Activated CD4-positive, alpha-beta memory T cell treated with anti-CD3 and anti-CD28 coated beads for 36 hours (primary cell): ENCODE data around the gene HOXA5. TPM values are rescaled to one million over a fixed set of nuclear protein-coding genes. Genes with fewer than 3 reads are reported as not detected.

Experiments used
- CTCF ChIA-PET: fragments of 350-600 bp; sonication (Branson Sonifier 250); formaldehyde crosslinking; loops from one replicate; lab custom pipeline; 2021; ENCODE audit warnings: antibody characterized with exemption, inconsistent platforms; lab: Charles Lee
- POLR2A ChIA-PET: fragments of 350-600 bp; sonication (Branson Sonifier 250); formaldehyde crosslinking; loops from one replicate; lab custom pipeline; 2021; ENCODE audit warnings: antibody characterized with exemption; lab: Charles Lee
- DNase-seq: peaks from one replicate; pipeline ENCODE4 v3.0.0-alpha.2; 2020
- H3K27ac Mint-ChIP-seq: one replicate; pipeline ENCODE4 v1.8.0; 2021; ENCODE audit warnings: mixed read lengths
- H3K27me3 Mint-ChIP-seq: one replicate; pipeline ENCODE4 v1.8.0; 2021; ENCODE audit warnings: mixed read lengths
- H3K36me3 Mint-ChIP-seq: one replicate; pipeline ENCODE4 v1.8.0; 2021; ENCODE audit warnings: mixed read lengths
- H3K4me1 Mint-ChIP-seq: one replicate; pipeline ENCODE4 v1.8.0; 2021; ENCODE audit warnings: low read depth, mixed read lengths
- H3K4me3 Mint-ChIP-seq: one replicate; pipeline ENCODE4 v1.8.0; 2021; ENCODE audit warnings: mild to moderate bottlenecking, mixed read lengths
- H3K9me3 Mint-ChIP-seq: one replicate; pipeline ENCODE4 v1.8.0; 2021; ENCODE audit warnings: mixed read lengths
- intact Hi-C: fragments of 100-400 bp; cut with micrococcal nuclease; formaldehyde crosslinking; loops from one replicate; pipeline ENCODE4 v1.15.1; 2023
- total RNA-seq, 2 experiments: library from RNA; stranded (reverse); gene quantifications; one replicate each; pipeline ENCODE4 v1.2.3, GENCODE V29; 2021

HOXA5 gene
- total RNA-seq, 2 experiments from 2014 or later = not detected

GRCh38 chr7:27148756-27149641 is 5.5 kb upstream of the HOXA5 start:
- Mint-ChIP-seq H3K27me3 (peaks cover 77% of the 10 kb centered on the region), H3K27ac (no peak overlapping the region), H3K36me3 (no peaks in the 10 kb centered on the region), H3K9me3 (no peaks in the 10 kb centered on the region), H3K4me1 (peaks cover 24% of the 10 kb centered on the region), H3K4me3 (no peak overlapping the region)
- intact Hi-C loops = no loop called here
- DNase-seq = no peak
- ChIA-PET CTCF (interaction anchor here (0.8 to 5.2 kb wide), 9 partner anchors 15 to 772 kb away, joined by 3 to 72 read pairs (median 7); partner anchors contain the start of genes EVX1 and HOXA9), POLR2A (interaction anchor here (0.5 to 2.2 kb wide), 2 partner anchors 51 to 52 kb away, joined by 4 read pairs; no protein-coding TSS in a partner anchor)

GRCh38 chr7:27148031-27148755 is 4.7 kb upstream of the HOXA5 start:
- no peaks in the 10 kb centered on the region for H3K36me3 Mint-ChIP-seq
- H3K27me3 Mint-ChIP-seq = peaks cover 69% of the 10 kb centered on the region
- intact Hi-C loops = no loop called here
- no peak overlapping the region for H3K4me3 Mint-ChIP-seq
- CTCF ChIA-PET = interaction anchor here (1.0 to 5.2 kb wide), 3 partner anchors 15 to 771 kb away, joined by 3 to 72 read pairs (median 6); partner anchors contain the start of gene HOXA9
- H3K27ac Mint-ChIP-seq = no peak overlapping the region
- POLR2A ChIA-PET = interaction anchor here (0.5 to 2.2 kb wide), 2 partner anchors 50 to 51 kb away, joined by 4 read pairs; no protein-coding TSS in a partner anchor
- H3K4me1 Mint-ChIP-seq = peaks cover 24% of the 10 kb centered on the region
- no peaks in the 10 kb centered on the region for H3K9me3 Mint-ChIP-seq
- no peak for DNase-seq

- peaks cover 68% of the 10 kb centered on the region for H3K27me3 Mint-ChIP-seq
- H3K9me3 Mint-ChIP-seq = no peaks in the 10 kb centered on the region
- H3K4me1 Mint-ChIP-seq = peaks cover 24% of the 10 kb centered on the region
- H3K36me3 Mint-ChIP-seq = no peaks in the 10 kb centered on the region
- H3K27ac Mint-ChIP-seq = no peak within 1 kb of the TSS
- H3K4me3 Mint-ChIP-seq = no peak within 1 kb of the TSS
- intact Hi-C loops = no loop called here
- no peak for DNase-seq
- CTCF ChIA-PET = interaction anchor here (5.2 kb wide), 1 partner anchor 16 kb away, joined by 72 read pairs; the partner anchor contains the start of gene HOXA9
- POLR2A ChIA-PET = no interaction called here
Measured at GRCh38 chr7:27147199-27148030, 3.9 kb upstream of the HOXA5 start, which contains the start of gene HOXA6. Gene HOXA6, minus strand, starts transcription at chr7:27147774. Its CDS starts 25 bp downstream, at chr7:27147749.

GRCh38 chr7:27146491-27147198 is 3.2 kb upstream of the HOXA5 start:
- no peaks in the 10 kb centered on the region for H3K9me3 Mint-ChIP-seq
- CTCF ChIA-PET = no interaction called here
- intact Hi-C loops = no loop called here
- H3K36me3 Mint-ChIP-seq = no peaks in the 10 kb centered on the region
- DNase-seq = no peak
- peaks cover 19% of the 10 kb centered on the region for H3K4me1 Mint-ChIP-seq
- no peak overlapping the region for H3K27ac Mint-ChIP-seq
- POLR2A ChIA-PET = no interaction called here
- H3K27me3 Mint-ChIP-seq = peaks cover 61% of the 10 kb centered on the region
- H3K4me3 Mint-ChIP-seq = no peak overlapping the region

- ChIA-PET CTCF (no interaction called here), POLR2A (no interaction called here)
- intact Hi-C loops = no loop called here
- Mint-ChIP-seq H3K4me3 (no peak overlapping the region), H3K36me3 (no peaks in the 10 kb centered on the region), H3K9me3 (no peaks in the 10 kb centered on the region), H3K27me3 (peaks cover 56% of the 10 kb centered on the region), H3K4me1 (peaks cover 12% of the 10 kb centered on the region), H3K27ac (no peak overlapping the region)
- no peak for DNase-seq
Measured at GRCh38 chr7:27145914-27146412, 2.5 kb upstream of the HOXA5 start.

- intact Hi-C loops = no loop called here
- H3K27ac Mint-ChIP-seq = no peak overlapping the region
- H3K4me3 Mint-ChIP-seq = no peak overlapping the region
- no peaks in the 10 kb centered on the region for H3K36me3 Mint-ChIP-seq
- DNase-seq = no peak
- H3K27me3 Mint-ChIP-seq = peaks cover 51% of the 10 kb centered on the region
- CTCF ChIA-PET = interaction anchor here (1.0 kb wide), 1 partner anchor 11 kb away, joined by 3 read pairs; no protein-coding TSS in a partner anchor
- POLR2A ChIA-PET = no interaction called here
- no peaks in the 10 kb centered on the region for H3K9me3 Mint-ChIP-seq
- peaks cover 7% of the 10 kb centered on the region for H3K4me1 Mint-ChIP-seq
Measured at GRCh38 chr7:27145165-27145913, 1.9 kb upstream of the HOXA5 start.

- CTCF ChIA-PET = interaction anchor here (1.0 kb wide), 1 partner anchor 11 kb away, joined by 3 read pairs; no protein-coding TSS in a partner anchor
- H3K27ac Mint-ChIP-seq = no peak overlapping the region
- intact Hi-C loops = no loop called here
- H3K36me3 Mint-ChIP-seq = no peaks in the 10 kb centered on the region
- peaks cover 45% of the 10 kb centered on the region for H3K27me3 Mint-ChIP-seq
- no peaks in the 10 kb centered on the region for H3K9me3 Mint-ChIP-seq
- peaks cover 7% of the 10 kb centered on the region for H3K4me1 Mint-ChIP-seq
- POLR2A ChIA-PET = no interaction called here
- DNase-seq = no peak
- no peak overlapping the region for H3K4me3 Mint-ChIP-seq
Measured at GRCh38 chr7:27144781-27145164, 1.3 kb upstream of the HOXA5 start.

- Mint-ChIP-seq H3K9me3 (no peaks in the 10 kb centered on the region), H3K4me3 (no peak overlapping the region), H3K36me3 (no peaks in the 10 kb centered on the region), H3K27ac (no peak overlapping the region), H3K27me3 (peaks cover 42% of the 10 kb centered on the region), H3K4me1 (peaks cover 7% of the 10 kb centered on the region)
- ChIA-PET POLR2A (no interaction called here), CTCF (interaction anchor here (1.0 kb wide), 1 partner anchor 10 kb away, joined by 3 read pairs; no protein-coding TSS in a partner anchor)
- DNase-seq = no peak
- intact Hi-C loops = no loop called here
Measured at GRCh38 chr7:27143950-27144780, 684 bp upstream of the HOXA5 start.

GRCh38 chr7:27142580-27143022 is 880 bp downstream of the HOXA5 start:
- H3K4me3 Mint-ChIP-seq = no peak overlapping the region
- intact Hi-C loops = no loop called here
- H3K9me3 Mint-ChIP-seq = no peaks in the 10 kb centered on the region
- ChIA-PET POLR2A (no interaction called here), CTCF (interaction anchor here (0.9 kb wide), 1 partner anchor 53 kb away, joined by 3 read pairs; no protein-coding TSS in a partner anchor)
- H3K27ac Mint-ChIP-seq = no peak overlapping the region
- H3K36me3 Mint-ChIP-seq = no peaks in the 10 kb centered on the region
- no peak for DNase-seq
- no peaks in the 10 kb centered on the region for H3K4me1 Mint-ChIP-seq
- peaks cover 39% of the 10 kb centered on the region for H3K27me3 Mint-ChIP-seq
